Astrocyte (in vitro differentiated cells and primary cell): ENCODE measurements around the gene VAT1L. TPM values are rescaled to one million over a fixed set of nuclear protein-coding genes. Genes with fewer than 3 reads are reported as not detected.

Source experiments
- DNase-seq: peaks from one replicate; pipeline ENCODE4 v3.0.0-alpha.2; 2010; ENCODE audit warnings: low read depth
- FAIRE-seq: peaks from 2 replicates; lab custom pipeline; 2011; peaks lifted over from hg19 to GRCh38; lab: Jason Lieb, UNC
- H2AFZ ChIP-seq: 2 replicates; pipeline ENCODE4 v1.6.0; 2012; ENCODE audit warnings: low read depth, low read length, inconsistent platforms
- H3K27ac ChIP-seq: 2 replicates; pipeline ENCODE4 v1.5.1; 2011; ENCODE audit warnings: low read depth, low read length, inconsistent platforms
- H3K27me3 ChIP-seq: 2 replicates; pipeline ENCODE4 v1.6.0; 2011; ENCODE audit warnings: low read length, inconsistent platforms; ENCODE audit not compliant: insufficient read depth
- H3K36me3 ChIP-seq: 2 replicates; pipeline ENCODE4 v1.5.1; 2011; ENCODE audit warnings: low read length, inconsistent platforms; ENCODE audit not compliant: insufficient read depth
- H3K4me1 ChIP-seq: 2 replicates; pipeline ENCODE4 v1.5.1; 2011; ENCODE audit warnings: low read length, inconsistent platforms; ENCODE audit not compliant: insufficient read depth
- H3K4me2 ChIP-seq: 2 replicates; pipeline ENCODE4 v1.6.0; 2012; ENCODE audit warnings: low read length, inconsistent platforms
- H3K4me3 ChIP-seq: 2 replicates; pipeline ENCODE4 v1.5.1; 2011; ENCODE audit warnings: low read depth, mild to moderate bottlenecking, low read length, inconsistent platforms; ENCODE audit not compliant: insufficient read depth
- H3K79me2 ChIP-seq: 2 replicates; pipeline ENCODE4 v1.6.0; 2012; ENCODE audit warnings: mild to moderate bottlenecking, low read length, inconsistent platforms; ENCODE audit not compliant: insufficient read depth
- H3K9ac ChIP-seq: 2 replicates; pipeline ENCODE4 v1.6.0; 2012; ENCODE audit warnings: mild to moderate bottlenecking, low read length, inconsistent platforms
- H3K9me3 ChIP-seq: 2 replicates; pipeline ENCODE4 v1.5.1; 2012; ENCODE audit warnings: low read depth, mild to moderate bottlenecking, low read length, inconsistent platforms; ENCODE audit not compliant: insufficient read depth
- H4K20me1 ChIP-seq: 2 replicates; pipeline ENCODE4 v1.6.0; 2012; ENCODE audit warnings: low read length, inconsistent platforms; ENCODE audit not compliant: insufficient read depth
- H3K27ac Mint-ChIP-seq: one replicate; pipeline ENCODE4 v1.8.0; 2021; ENCODE audit warnings: mild to moderate bottlenecking, mixed read lengths; ENCODE audit not compliant: unreplicated experiment
- H3K27me3 Mint-ChIP-seq: one replicate; pipeline ENCODE4 v1.8.0; 2021; ENCODE audit warnings: low read depth, mixed read lengths; ENCODE audit not compliant: unreplicated experiment
- H3K36me3 Mint-ChIP-seq: one replicate; pipeline ENCODE4 v1.8.0; 2021; ENCODE audit warnings: low read depth, mixed read lengths; ENCODE audit not compliant: unreplicated experiment
- H3K4me1 Mint-ChIP-seq: one replicate; pipeline ENCODE4 v1.8.0; 2021; ENCODE audit warnings: low read depth, mixed read lengths; ENCODE audit not compliant: unreplicated experiment
- H3K4me3 Mint-ChIP-seq: one replicate; pipeline ENCODE4 v1.8.0; 2021; ENCODE audit warnings: mild to moderate bottlenecking, moderate library complexity, mixed read lengths; ENCODE audit not compliant: unreplicated experiment
- H3K9me3 Mint-ChIP-seq: one replicate; pipeline ENCODE4 v1.8.0; 2021; ENCODE audit warnings: mild to moderate bottlenecking, mixed read lengths; ENCODE audit not compliant: unreplicated experiment
- CTCF ChIP-seq: IDR thresholded peaks from 2 replicates; pipeline ENCODE4 v1.5.1; 2011; ENCODE audit warnings: low read depth, mild to moderate bottlenecking, inconsistent platforms, low read length, moderate library complexity; ENCODE audit not compliant: insufficient read depth
- EZH2 ChIP-seq: IDR thresholded peaks from 2 replicates; pipeline ENCODE4 v1.6.1; 2012; ENCODE audit warnings: mild to moderate bottlenecking, low read length, inconsistent platforms; ENCODE audit not compliant: insufficient read depth
- total RNA-seq: library from RNA; stranded (reverse); gene quantifications from 2 replicates; pipeline ENCODE4 v1.2.1, GENCODE V29; 2021

VAT1L gene
- total RNA-seq, 1 donor from 2014 or later: 3.3 TPM

GRCh38 chr16:77793417-77793816 lies 5.1 kb downstream of the VAT1L start:
- TF ChIP-seq EZH2: no peak
- TF ChIP-seq CTCF: no peak
- H3K9me3 ChIP-seq: no peaks in the 10 kb centered on the region
- Mint-ChIP-seq H3K36me3 (no peaks in the 10 kb centered on the region), H3K27me3 (peaks cover 37% of the 10 kb centered on the region), H3K4me1 (no peaks in the 10 kb centered on the region), H3K9me3 (no peaks in the 10 kb centered on the region), H3K4me3 (no peak overlapping the region), H3K27ac (no peak overlapping the region)
- no peak overlapping the region for H3K9ac ChIP-seq
- H3K27ac ChIP-seq: no peak overlapping the region
- peaks cover 5% of the 10 kb centered on the region for H3K27me3 ChIP-seq
- H4K20me1 ChIP-seq: no peaks in the 10 kb centered on the region
- H3K4me2 ChIP-seq: no peak overlapping the region
- FAIRE-seq (no peak), DNase-seq (no peak)
- peaks cover 7% of the 10 kb centered on the region for H3K4me1 ChIP-seq
- H3K79me2 ChIP-seq: peaks cover 16% of the 10 kb centered on the region
- H3K4me3 ChIP-seq: no peak overlapping the region
- H3K36me3 ChIP-seq: no peaks in the 10 kb centered on the region
- no peak overlapping the region for H2AFZ ChIP-seq

GRCh38 chr16:77794586-77794985 lies 6.2 kb downstream of the VAT1L start:
- H2AFZ ChIP-seq: peak overlapping the region; percentile 7
- H4K20me1 ChIP-seq: no peaks in the 10 kb centered on the region
- no peaks in the 10 kb centered on the region for H3K9me3 ChIP-seq
- no peak overlapping the region for H3K9ac ChIP-seq
- H3K27me3 ChIP-seq: peaks cover 3% of the 10 kb centered on the region
- no peaks in the 10 kb centered on the region for H3K36me3 ChIP-seq
- no peak overlapping the region for H3K4me3 ChIP-seq
- H3K27me3 Mint-ChIP-seq: peaks cover 36% of the 10 kb centered on the region
- H3K27ac Mint-ChIP-seq: no peak overlapping the region
- H3K27ac ChIP-seq: peak overlapping the region; percentile 41
- no peaks in the 10 kb centered on the region for H3K4me1 Mint-ChIP-seq
- peak overlapping the region; percentile 49 for H3K4me2 ChIP-seq
- H3K4me3 Mint-ChIP-seq: no peak overlapping the region
- no peak for TF ChIP-seq EZH2
- no peak for TF ChIP-seq CTCF
- peaks cover 16% of the 10 kb centered on the region for H3K79me2 ChIP-seq
- no peaks in the 10 kb centered on the region for H3K36me3 Mint-ChIP-seq
- peak; percentile 75 for FAIRE-seq
- H3K9me3 Mint-ChIP-seq: no peaks in the 10 kb centered on the region
- peak; percentile 86 for DNase-seq
- H3K4me1 ChIP-seq: peaks cover 7% of the 10 kb centered on the region

- peaks cover 30% of the 10 kb centered on the region for H3K27me3 Mint-ChIP-seq
- no peak overlapping the region for H3K4me3 ChIP-seq
- H3K79me2 ChIP-seq: no peaks in the 10 kb centered on the region
- DNase-seq: peak; percentile 49
- H3K9me3 Mint-ChIP-seq: no peaks in the 10 kb centered on the region
- no peak overlapping the region for H3K4me2 ChIP-seq
- H3K4me1 Mint-ChIP-seq: no peaks in the 10 kb centered on the region
- TF ChIP-seq CTCF (no peak), EZH2 (no peak)
- H3K36me3 Mint-ChIP-seq: no peaks in the 10 kb centered on the region
- H3K9me3 ChIP-seq: no peaks in the 10 kb centered on the region
- no peak overlapping the region for H2AFZ ChIP-seq
- no peaks in the 10 kb centered on the region for H4K20me1 ChIP-seq
- H3K9ac ChIP-seq: no peak overlapping the region
- H3K27ac ChIP-seq: no peak overlapping the region
- peaks cover 3% of the 10 kb centered on the region for H3K27me3 ChIP-seq
- H3K36me3 ChIP-seq: no peaks in the 10 kb centered on the region
- H3K4me3 Mint-ChIP-seq: no peak overlapping the region
- H3K4me1 ChIP-seq: no peaks in the 10 kb centered on the region
- no peak overlapping the region for H3K27ac Mint-ChIP-seq
- no peak for FAIRE-seq
These were observed 13.5 kb downstream of the VAT1L start for GRCh38 chr16:77801817-77802216.
